ENCODE measurements around the gene PRKCE. TPM values are rescaled to one million over a fixed set of nuclear protein-coding genes. Genes with fewer than 3 reads are reported as not detected.

Gene PRKCE
- total RNA-seq, 6 experiments from 2014 or later: 5.2 to 18.8 (median 11.0) TPM

GRCh38 chr2:46026431-46026830 lies 375.0 kb downstream of the PRKCE start:
- no peaks in the 10 kb centered on the region for H3K9me3 ChIP-seq
- H3K4me3 ChIP-seq: no peak overlapping the region
- TF ChIP-seq POLR2A (IDR thresholded peaks at IDR 0.05): no peak
- TF ChIP-seq CTCF (IDR thresholded peaks at IDR 0.05): no peak
- 85% methylated on average over 1 of the region's 1 CpG for WGBS (ENCODE audit: insufficient coverage, low coverage, low lambda C conversion rate, missing lambda C conversion rate)
- H3K4me1 ChIP-seq: peaks cover 0 to 15% (median 6%) of the 10 kb centered on the region in 4 donors
- H3K27ac ChIP-seq: no peak overlapping the region
- no peaks in the 10 kb centered on the region for H3K36me3 ChIP-seq
- DNase-seq: no peak
- H3K27me3 ChIP-seq: no peaks in the 10 kb centered on the region
- ATAC-seq: no peak
- intact Hi-C loops (cut with DNase I): no loop called here

GRCh38 chr2:46029332-46029811 lies 377.9 kb downstream of the PRKCE start:
- ATAC-seq: peak; percentile 4 to 61 (median 30)
- TF ChIP-seq CTCF (IDR thresholded peaks at IDR 0.05): peak in 1 of 4 donors; percentile 16
- TF ChIP-seq POLR2A (IDR thresholded peaks at IDR 0.05): no peak
- intact Hi-C loops (cut with DNase I): no loop called here
- no peaks in the 10 kb centered on the region for H3K27me3 ChIP-seq
- peak overlapping the region; percentile 29 to 44 (median 38) for H3K27ac ChIP-seq
- H3K4me1 ChIP-seq: peaks cover 0 to 40% (median 22%) of the 10 kb centered on the region in 4 donors
- WGBS (ENCODE audit: insufficient coverage, low coverage, low lambda C conversion rate, missing lambda C conversion rate): 53% methylated on average over 5 of the region's 5 CpGs
- DNase-seq: no peak
- no peaks in the 10 kb centered on the region for H3K36me3 ChIP-seq
- H3K4me3 ChIP-seq: no peak overlapping the region
- H3K9me3 ChIP-seq: no peaks in the 10 kb centered on the region

GRCh38 chr2:46030330-46030729 lies 378.9 kb downstream of the PRKCE start:
- TF ChIP-seq CTCF (IDR thresholded peaks at IDR 0.05) (no peak), POLR2A (IDR thresholded peaks at IDR 0.05) (no peak)
- DNase-seq: no peak
- Histone ChIP-seq H3K4me1 (peaks cover 0 to 49% (median 24%) of the 10 kb centered on the region in 4 donors), H3K9me3 (no peaks in the 10 kb centered on the region), H3K27ac (peak overlapping the region in 2 of 3 donors; percentile 2), H3K27me3 (no peaks in the 10 kb centered on the region), H3K4me3 (no peak overlapping the region), H3K36me3 (no peaks in the 10 kb centered on the region)
- intact Hi-C loops (cut with DNase I): no loop called here
- WGBS (ENCODE audit: insufficient coverage, low coverage, low lambda C conversion rate, missing lambda C conversion rate): 100% methylated on average over 2 of the region's 2 CpGs
- ATAC-seq: no peak

- TF ChIP-seq POLR2A (IDR thresholded peaks at IDR 0.05): no peak
- no peak for TF ChIP-seq CTCF (IDR thresholded peaks at IDR 0.05)
- intact Hi-C loops (cut with DNase I): no loop called here
- ATAC-seq: peak in 1 of 4 donors; percentile 8
- no peaks in the 10 kb centered on the region for H3K27me3 ChIP-seq
- H3K36me3 ChIP-seq: no peaks in the 10 kb centered on the region
- peak overlapping the region; percentile 1 to 36 (median 20) for H3K27ac ChIP-seq
- H3K4me1 ChIP-seq: peaks cover 0 to 53% (median 26%) of the 10 kb centered on the region in 4 donors
- H3K4me3 ChIP-seq: no peak overlapping the region
- no peaks in the 10 kb centered on the region for H3K9me3 ChIP-seq
- 64% methylated on average over 8 of the region's 8 CpGs for WGBS (ENCODE audit: insufficient coverage, low coverage, low lambda C conversion rate, missing lambda C conversion rate)
- no peak for DNase-seq
Measured at GRCh38 chr2:46032161-46032813, 380.8 kb downstream of the PRKCE start.
